T follicular helper cell (primary cell): ENCODE measurements around the gene HNRNPM.

ENCODE experiments used
- DNase-seq: peaks from one replicate; pipeline ENCODE4 v3.0.0-alpha.2; 2020; ENCODE audit warnings: low read depth

The HNRNPM gene

GRCh38 chr19:8487137-8487851 is 42.5 kb downstream of the HNRNPM start:
- DNase-seq: peak; percentile 35

GRCh38 chr19:8488365-8488764 is 43.6 kb downstream of the HNRNPM start:
- no peak for DNase-seq

- no peak for DNase-seq
These were observed 45.0 kb downstream of the HNRNPM start for GRCh38 chr19:8489561-8490394.

GRCh38 chr19:8490395-8490760 is 45.6 kb downstream of the HNRNPM start:
- DNase-seq: no peak

GRCh38 chr19:8490873-8491272 is 46.1 kb downstream of the HNRNPM start:
- DNase-seq: no peak

- DNase-seq: no peak
These were observed 46.8 kb downstream of the HNRNPM start for GRCh38 chr19:8491574-8491973.

- no peak for DNase-seq
These were observed 49.4 kb downstream of the HNRNPM start for GRCh38 chr19:8494158-8494557.

- no peak for DNase-seq
These were observed 53.5 kb downstream of the HNRNPM start for GRCh38 chr19:8498295-8498694.

- DNase-seq: no peak
These were observed 54.5 kb downstream of the HNRNPM start for GRCh38 chr19:8499048-8499833.

- DNase-seq: no peak
These were observed 55.4 kb downstream of the HNRNPM start for GRCh38 chr19:8500158-8500557.

GRCh38 chr19:8501516-8501915 is 56.7 kb downstream of the HNRNPM start:
- no peak for DNase-seq

GRCh38 chr19:8501981-8502380 is 57.2 kb downstream of the HNRNPM start:
- DNase-seq: no peak

GRCh38 chr19:8503510-8503909 is 58.7 kb downstream of the HNRNPM start:
- no peak for DNase-seq

- DNase-seq: no peak
These were observed 59.4 kb downstream of the HNRNPM start for GRCh38 chr19:8504171-8504570.

- no peak for DNase-seq
These were observed 60.1 kb downstream of the HNRNPM start for GRCh38 chr19:8504919-8505318.

- peak; percentile 54 for DNase-seq
These were observed 61.1 kb downstream of the HNRNPM start for GRCh38 chr19:8505680-8506401.

- DNase-seq: no peak
These were observed 61.7 kb downstream of the HNRNPM start for GRCh38 chr19:8506402-8506957.

GRCh38 chr19:8510589-8511115 is 65.9 kb downstream of the HNRNPM start:
- DNase-seq: no peak

GRCh38 chr19:8511573-8512101 is 66.9 kb downstream of the HNRNPM start:
- DNase-seq: no peak

GRCh38 chr19:8512115-8512967 is 67.6 kb downstream of the HNRNPM start:
- DNase-seq: no peak
